ENCODE data around the gene SLC6A6. TPM values are rescaled to one million over a fixed set of nuclear protein-coding genes. Genes with fewer than 3 reads are reported as not detected.

The SLC6A6 gene
- total RNA-seq, 1 donor from 2014 or later: 5.7 TPM

DNA sequence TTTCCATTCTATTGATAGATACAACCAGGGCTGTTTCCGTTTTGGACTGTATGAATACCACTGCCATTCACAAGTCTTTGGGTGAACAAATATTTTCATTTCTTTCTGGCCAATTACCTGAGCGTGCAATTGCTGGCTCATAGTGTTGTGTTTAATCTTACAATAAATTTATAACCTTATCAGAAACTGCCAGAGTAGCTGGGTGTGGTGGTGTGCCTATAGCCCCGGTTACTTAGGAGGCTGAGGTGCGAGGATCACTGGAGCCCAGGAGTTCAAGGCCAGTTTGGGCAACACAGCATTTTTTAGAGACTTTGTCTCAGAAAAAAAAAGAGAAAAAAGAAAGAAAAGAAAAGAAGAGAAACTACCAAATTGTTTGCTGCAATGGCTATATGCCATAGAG lies 5.4 kb upstream of the SLC6A6 start:
- Histone ChIP-seq H3K4me1 (ENCODE audit: control insufficient read depth in 3 of 3, insufficient read depth in 3 of 3, low read length in 3 of 3) (peaks cover 26 to 40% (median 32%) of the 10 kb centered on the region in 3 donors), H3K4me3 (ENCODE audit: low read length in 3 of 3) (no peak overlapping the region), H3K36me3 (ENCODE audit: control insufficient read depth in 3 of 3, insufficient read depth in 3 of 3, low read length in 3 of 3) (no peaks in the 10 kb centered on the region), H3K27me3 (ENCODE audit: control insufficient read depth in 3 of 3, insufficient read depth in 3 of 3, low read length in 3 of 3) (peaks cover 0 to 3% (median 0%) of the 10 kb centered on the region in 3 donors), H3K9me3 (ENCODE audit: control insufficient read depth in 3 of 3, low read length in 3 of 3) (no peaks in the 10 kb centered on the region), H3K9ac (ENCODE audit: low read depth in 1 of 3, low read length in 3 of 3) (no peak overlapping the region), H3K27ac (ENCODE audit: low read depth, low read length) (no peak overlapping the region)

DNA sequence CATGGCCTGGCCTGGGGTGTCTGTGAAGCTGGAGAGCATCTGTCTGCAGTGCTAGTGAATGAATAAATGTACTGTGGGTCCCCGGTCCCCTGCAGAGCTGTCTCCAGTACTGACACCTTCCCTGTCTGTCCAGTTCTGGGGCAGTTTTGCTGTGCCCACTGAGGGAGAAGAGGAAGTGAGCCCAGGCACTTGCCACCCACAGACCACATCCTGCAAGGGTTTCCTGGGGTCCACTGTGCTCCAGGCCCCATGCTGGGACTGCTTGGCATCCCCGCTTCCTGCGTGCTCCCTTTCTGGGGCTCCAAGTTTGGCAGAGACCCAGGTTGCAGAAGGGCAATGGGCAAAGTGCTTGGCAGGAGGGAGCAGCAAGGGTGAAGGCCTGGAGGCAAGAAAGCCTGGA lies 4.9 kb upstream of the SLC6A6 start:
- Histone ChIP-seq H3K4me3 (ENCODE audit: low read length in 3 of 3) (no peak overlapping the region), H3K9me3 (ENCODE audit: control insufficient read depth in 3 of 3, low read length in 3 of 3) (no peaks in the 10 kb centered on the region), H3K27me3 (ENCODE audit: control insufficient read depth in 3 of 3, insufficient read depth in 3 of 3, low read length in 3 of 3) (peaks cover 0 to 3% (median 0%) of the 10 kb centered on the region in 3 donors), H3K4me1 (ENCODE audit: control insufficient read depth in 3 of 3, insufficient read depth in 3 of 3, low read length in 3 of 3) (peaks cover 27 to 37% (median 29%) of the 10 kb centered on the region in 3 donors), H3K36me3 (ENCODE audit: control insufficient read depth in 3 of 3, insufficient read depth in 3 of 3, low read length in 3 of 3) (no peaks in the 10 kb centered on the region), H3K27ac (ENCODE audit: low read depth, low read length) (no peak overlapping the region), H3K9ac (ENCODE audit: low read depth in 1 of 3, low read length in 3 of 3) (no peak overlapping the region)

DNA sequence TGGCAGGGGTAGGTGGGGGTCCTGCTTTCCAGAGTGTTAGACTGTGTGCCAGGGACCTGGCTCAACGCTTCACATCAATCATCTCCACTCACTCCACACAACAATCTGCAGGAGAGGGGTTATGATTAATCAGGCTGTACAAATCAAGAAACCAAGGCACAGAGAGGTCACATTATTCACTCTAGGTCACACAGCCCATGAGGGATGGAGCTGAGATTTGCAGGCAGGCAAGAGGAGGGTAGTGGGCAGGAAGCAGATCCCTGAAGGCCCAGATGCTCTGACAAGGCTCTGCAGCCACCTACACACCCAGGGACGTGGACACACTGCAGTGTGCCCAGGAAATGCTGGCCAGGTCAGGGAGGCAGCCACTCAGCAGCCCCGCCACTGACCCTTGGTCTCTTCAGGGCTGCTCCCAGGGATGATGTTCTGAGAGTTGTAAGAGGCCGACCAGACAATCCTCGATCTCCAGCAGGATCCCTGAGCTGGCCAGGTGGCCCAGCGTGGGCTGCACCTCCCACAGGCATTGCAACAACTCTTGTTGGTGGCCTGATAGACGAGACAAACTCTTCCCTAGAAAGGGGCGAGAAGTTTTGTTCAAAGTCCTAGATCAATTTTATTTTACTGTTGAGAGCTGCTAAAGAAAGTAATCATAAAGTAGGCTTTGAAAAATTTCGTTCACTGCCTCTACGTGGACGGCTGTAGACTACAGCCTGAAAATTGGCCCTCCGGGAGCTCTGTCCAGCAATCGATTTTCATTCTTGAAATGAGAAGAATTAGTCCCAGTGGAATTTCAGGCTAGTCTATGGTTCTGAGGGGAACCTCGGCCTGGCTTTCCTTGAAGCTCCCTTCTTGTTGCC lies 4.2 kb upstream of the SLC6A6 start:
- Histone ChIP-seq H3K9me3 (ENCODE audit: control insufficient read depth in 3 of 3, low read length in 3 of 3) (no peaks in the 10 kb centered on the region), H3K27me3 (ENCODE audit: control insufficient read depth in 3 of 3, insufficient read depth in 3 of 3, low read length in 3 of 3) (peaks cover 0 to 3% (median 0%) of the 10 kb centered on the region in 3 donors), H3K36me3 (ENCODE audit: control insufficient read depth in 3 of 3, insufficient read depth in 3 of 3, low read length in 3 of 3) (no peaks in the 10 kb centered on the region), H3K9ac (ENCODE audit: low read depth in 1 of 3, low read length in 3 of 3) (no peak overlapping the region), H3K4me1 (ENCODE audit: control insufficient read depth in 3 of 3, insufficient read depth in 3 of 3, low read length in 3 of 3) (peaks cover 26 to 34% (median 26%) of the 10 kb centered on the region in 3 donors), H3K4me3 (ENCODE audit: low read length in 3 of 3) (no peak overlapping the region), H3K27ac (ENCODE audit: low read depth, low read length) (no peak overlapping the region)

DNA sequence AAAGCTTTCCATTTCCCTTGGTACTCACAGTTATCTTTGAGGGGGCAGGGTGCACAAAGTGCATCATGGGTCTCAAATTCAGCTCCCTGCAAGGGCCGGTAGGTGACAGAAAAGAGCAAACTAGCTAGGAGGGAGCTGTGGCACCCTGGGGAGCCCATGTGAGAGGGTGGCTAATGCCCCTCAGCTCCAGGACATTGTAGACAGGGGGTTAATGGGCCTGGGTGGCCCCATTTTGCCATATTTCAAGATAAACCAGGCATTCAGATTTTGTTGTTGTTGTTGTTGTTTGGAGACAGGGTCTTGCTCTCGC lies 3.7 kb upstream of the SLC6A6 start:
- Histone ChIP-seq H3K4me3 (ENCODE audit: low read length in 3 of 3) (no peak overlapping the region), H3K27ac (ENCODE audit: low read depth, low read length) (no peak overlapping the region), H3K27me3 (ENCODE audit: control insufficient read depth in 3 of 3, insufficient read depth in 3 of 3, low read length in 3 of 3) (peaks cover 0 to 3% (median 0%) of the 10 kb centered on the region in 3 donors), H3K9ac (ENCODE audit: low read depth in 1 of 3, low read length in 3 of 3) (no peak overlapping the region), H3K4me1 (ENCODE audit: control insufficient read depth in 3 of 3, insufficient read depth in 3 of 3, low read length in 3 of 3) (peaks cover 26 to 34% (median 26%) of the 10 kb centered on the region in 3 donors), H3K9me3 (ENCODE audit: control insufficient read depth in 3 of 3, low read length in 3 of 3) (no peaks in the 10 kb centered on the region), H3K36me3 (ENCODE audit: control insufficient read depth in 3 of 3, insufficient read depth in 3 of 3, low read length in 3 of 3) (no peaks in the 10 kb centered on the region)

DNA sequence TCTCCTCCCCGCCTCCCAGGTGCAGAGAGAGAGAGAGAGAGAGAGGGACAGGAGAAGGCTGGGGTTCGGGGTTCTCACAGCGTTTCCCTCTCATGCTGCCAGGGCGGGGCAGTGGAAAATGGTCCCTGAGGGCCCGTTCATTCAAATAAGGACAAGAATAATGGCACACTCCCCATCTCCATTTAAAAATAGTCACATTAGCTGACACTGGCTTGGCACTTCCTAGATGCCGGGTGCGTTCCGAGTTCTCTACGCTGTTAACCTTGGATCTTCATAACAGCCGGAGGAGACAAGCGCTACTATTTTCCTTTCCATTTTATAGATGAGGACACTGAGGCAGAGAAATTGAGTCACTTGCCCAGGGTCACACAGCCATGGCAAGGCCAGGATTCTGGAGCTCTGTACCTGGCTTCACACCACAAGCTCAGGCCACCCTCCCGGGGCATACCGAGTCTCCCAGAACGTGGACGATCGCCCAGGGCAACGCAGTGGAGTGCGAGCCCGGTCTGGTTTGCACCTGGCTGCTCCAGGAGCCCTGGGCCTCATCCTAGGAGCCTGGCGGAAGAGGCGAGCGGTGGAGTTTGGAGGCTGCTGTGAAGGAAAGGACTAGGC lies 608 bp upstream of the SLC6A6 start:
- H3K9me3 ChIP-seq (ENCODE audit: control insufficient read depth in 3 of 3, low read length in 3 of 3): no peaks in the 10 kb centered on the region
- H3K27me3 ChIP-seq (ENCODE audit: control insufficient read depth in 3 of 3, insufficient read depth in 3 of 3, low read length in 3 of 3): peaks cover 0 to 3% (median 0%) of the 10 kb centered on the region in 3 donors
- H3K4me3 ChIP-seq (ENCODE audit: low read length in 3 of 3): peak overlapping the region; percentile 62 to 86 (median 81)
- peak overlapping the region; percentile 88 to 93 (median 92) for H3K9ac ChIP-seq (ENCODE audit: low read depth in 1 of 3, low read length in 3 of 3)
- H3K27ac ChIP-seq (ENCODE audit: low read depth, low read length): peak overlapping the region; percentile 97
- peaks cover 0 to 5% (median 0%) of the 10 kb centered on the region in 3 donors for H3K36me3 ChIP-seq (ENCODE audit: control insufficient read depth in 3 of 3, insufficient read depth in 3 of 3, low read length in 3 of 3)
- peaks cover 43 to 63% (median 45%) of the 10 kb centered on the region in 3 donors for H3K4me1 ChIP-seq (ENCODE audit: control insufficient read depth in 3 of 3, insufficient read depth in 3 of 3, low read length in 3 of 3)

DNA sequence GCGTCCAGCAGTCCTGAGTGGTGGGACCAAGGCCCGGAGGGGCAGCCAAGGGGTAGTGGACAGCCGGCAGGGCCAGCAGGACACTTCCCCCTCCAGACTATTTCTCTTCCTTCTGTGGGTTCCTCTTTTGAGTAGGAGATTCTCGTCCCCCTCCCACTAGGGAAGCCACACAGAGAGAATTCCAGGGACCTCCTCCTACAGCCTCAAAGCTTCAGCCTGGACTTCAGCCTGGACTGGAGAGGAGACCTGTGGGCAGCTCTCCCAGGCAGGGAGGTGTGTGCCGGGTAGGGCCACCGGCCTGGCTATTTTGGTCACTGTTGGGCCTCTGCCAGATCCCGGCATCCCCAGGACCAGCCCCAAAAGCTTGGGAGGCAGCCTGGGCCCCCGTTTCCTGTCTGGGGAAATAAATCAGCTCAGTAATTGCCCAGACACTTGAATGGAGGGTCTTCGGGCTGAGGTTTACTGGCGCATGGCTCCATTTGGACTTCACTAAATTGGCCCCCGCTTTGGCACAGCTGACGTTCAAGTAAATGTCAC lies 1.3 kb downstream of the SLC6A6 start:
- peaks cover 43 to 64% (median 48%) of the 10 kb centered on the region in 3 donors for H3K4me1 ChIP-seq (ENCODE audit: control insufficient read depth in 3 of 3, insufficient read depth in 3 of 3, low read length in 3 of 3)

DNA sequence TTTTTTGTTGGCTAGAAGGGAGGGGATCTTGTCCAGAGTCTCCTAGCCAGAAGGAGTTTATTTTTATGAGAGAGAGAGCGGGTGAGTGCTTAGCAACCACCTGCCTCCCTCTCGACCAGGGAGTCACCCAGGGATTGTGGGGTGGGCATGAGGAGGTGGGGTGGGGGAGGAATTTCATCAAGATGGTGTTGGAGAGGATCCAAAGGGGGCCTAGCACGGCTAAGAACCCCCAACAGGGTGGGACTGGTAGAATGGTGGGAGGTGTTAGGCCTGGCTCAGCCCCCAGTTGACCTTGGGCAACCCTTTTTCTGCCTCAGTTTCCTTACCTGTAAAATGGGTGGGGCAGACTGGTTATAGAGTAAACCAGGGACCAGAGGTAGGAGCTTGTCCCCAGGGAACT lies 1.8 kb downstream of the SLC6A6 start:
- Histone ChIP-seq H3K9ac (ENCODE audit: low read depth in 1 of 3, low read length in 3 of 3) (peak overlapping the region in 2 of 3 donors; percentile 82 to 97), H3K9me3 (ENCODE audit: control insufficient read depth in 3 of 3, low read length in 3 of 3) (no peaks in the 10 kb centered on the region), H3K4me3 (ENCODE audit: low read length in 3 of 3) (peak overlapping the region; percentile 34 to 99 (median 86)), H3K27ac (ENCODE audit: low read depth, low read length) (peak overlapping the region; percentile 97), H3K36me3 (ENCODE audit: control insufficient read depth in 3 of 3, insufficient read depth in 3 of 3, low read length in 3 of 3) (peaks cover 0 to 5% (median 0%) of the 10 kb centered on the region in 3 donors), H3K4me1 (ENCODE audit: control insufficient read depth in 3 of 3, insufficient read depth in 3 of 3, low read length in 3 of 3) (peaks cover 43 to 68% (median 51%) of the 10 kb centered on the region in 3 donors), H3K27me3 (ENCODE audit: control insufficient read depth in 3 of 3, insufficient read depth in 3 of 3, low read length in 3 of 3) (no peaks in the 10 kb centered on the region)

More for the DNA sequence above, 1.3 kb downstream of the SLC6A6 start:
- H3K4me3 ChIP-seq (ENCODE audit: low read length in 3 of 3): peak overlapping the region; percentile 86 to 99 (median 95)
- H3K9me3 ChIP-seq (ENCODE audit: control insufficient read depth in 3 of 3, low read length in 3 of 3): no peaks in the 10 kb centered on the region
- peaks cover 0 to 5% (median 0%) of the 10 kb centered on the region in 3 donors for H3K36me3 ChIP-seq (ENCODE audit: control insufficient read depth in 3 of 3, insufficient read depth in 3 of 3, low read length in 3 of 3)
- H3K9ac ChIP-seq (ENCODE audit: low read depth in 1 of 3, low read length in 3 of 3): peak overlapping the region; percentile 77 to 97 (median 82)
- H3K27me3 ChIP-seq (ENCODE audit: control insufficient read depth in 3 of 3, insufficient read depth in 3 of 3, low read length in 3 of 3): no peaks in the 10 kb centered on the region
- H3K27ac ChIP-seq (ENCODE audit: low read depth, low read length): peak overlapping the region; percentile 97

DNA sequence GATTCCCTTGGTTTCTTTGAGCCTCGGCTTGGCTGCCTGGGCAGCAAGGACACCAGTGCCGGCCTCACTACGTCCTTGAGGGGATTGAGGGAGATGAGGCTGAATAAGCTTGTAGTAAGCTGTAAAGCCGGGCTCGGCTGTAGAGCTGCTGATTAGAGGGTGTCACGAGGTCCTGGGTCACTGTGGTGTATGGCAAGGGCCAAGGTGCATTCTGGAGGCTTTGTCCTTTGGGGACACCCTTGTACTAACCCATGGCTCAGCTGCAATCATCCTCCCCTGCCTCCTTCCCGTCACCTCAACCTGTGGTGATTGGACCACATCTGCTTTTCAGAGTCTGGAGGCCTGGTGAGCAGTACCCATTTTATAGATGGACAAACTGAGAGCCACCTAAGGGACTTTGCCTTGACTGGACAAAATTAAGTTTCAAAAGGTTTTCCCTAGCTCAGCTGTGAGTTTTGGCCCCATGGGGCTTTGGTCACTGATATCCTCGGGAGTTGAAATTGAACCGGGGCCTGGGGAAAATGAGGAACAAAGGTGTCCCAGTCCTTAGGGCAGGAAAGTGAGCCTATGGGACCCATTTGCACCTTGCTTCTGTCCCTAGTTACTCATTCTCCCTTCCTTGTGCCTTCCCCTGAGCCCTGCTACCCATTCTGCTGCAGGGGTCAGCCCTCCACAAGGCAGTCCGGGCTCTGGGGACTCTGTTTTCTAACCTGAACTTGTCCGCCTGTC lies 2.4 kb downstream of the SLC6A6 start:
- H3K9me3 ChIP-seq (ENCODE audit: control insufficient read depth in 3 of 3, low read length in 3 of 3): no peaks in the 10 kb centered on the region
- peak overlapping the region; percentile 97 for H3K27ac ChIP-seq (ENCODE audit: low read depth, low read length)
- peaks cover 43 to 72% (median 56%) of the 10 kb centered on the region in 3 donors for H3K4me1 ChIP-seq (ENCODE audit: control insufficient read depth in 3 of 3, insufficient read depth in 3 of 3, low read length in 3 of 3)
- H3K4me3 ChIP-seq (ENCODE audit: low read length in 3 of 3): peak overlapping the region; percentile 34 to 99 (median 86)
- H3K27me3 ChIP-seq (ENCODE audit: control insufficient read depth in 3 of 3, insufficient read depth in 3 of 3, low read length in 3 of 3): no peaks in the 10 kb centered on the region
- peaks cover 0 to 5% (median 0%) of the 10 kb centered on the region in 3 donors for H3K36me3 ChIP-seq (ENCODE audit: control insufficient read depth in 3 of 3, insufficient read depth in 3 of 3, low read length in 3 of 3)
- peak overlapping the region in 1 of 3 donors; percentile 97 for H3K9ac ChIP-seq (ENCODE audit: low read depth in 1 of 3, low read length in 3 of 3)

DNA sequence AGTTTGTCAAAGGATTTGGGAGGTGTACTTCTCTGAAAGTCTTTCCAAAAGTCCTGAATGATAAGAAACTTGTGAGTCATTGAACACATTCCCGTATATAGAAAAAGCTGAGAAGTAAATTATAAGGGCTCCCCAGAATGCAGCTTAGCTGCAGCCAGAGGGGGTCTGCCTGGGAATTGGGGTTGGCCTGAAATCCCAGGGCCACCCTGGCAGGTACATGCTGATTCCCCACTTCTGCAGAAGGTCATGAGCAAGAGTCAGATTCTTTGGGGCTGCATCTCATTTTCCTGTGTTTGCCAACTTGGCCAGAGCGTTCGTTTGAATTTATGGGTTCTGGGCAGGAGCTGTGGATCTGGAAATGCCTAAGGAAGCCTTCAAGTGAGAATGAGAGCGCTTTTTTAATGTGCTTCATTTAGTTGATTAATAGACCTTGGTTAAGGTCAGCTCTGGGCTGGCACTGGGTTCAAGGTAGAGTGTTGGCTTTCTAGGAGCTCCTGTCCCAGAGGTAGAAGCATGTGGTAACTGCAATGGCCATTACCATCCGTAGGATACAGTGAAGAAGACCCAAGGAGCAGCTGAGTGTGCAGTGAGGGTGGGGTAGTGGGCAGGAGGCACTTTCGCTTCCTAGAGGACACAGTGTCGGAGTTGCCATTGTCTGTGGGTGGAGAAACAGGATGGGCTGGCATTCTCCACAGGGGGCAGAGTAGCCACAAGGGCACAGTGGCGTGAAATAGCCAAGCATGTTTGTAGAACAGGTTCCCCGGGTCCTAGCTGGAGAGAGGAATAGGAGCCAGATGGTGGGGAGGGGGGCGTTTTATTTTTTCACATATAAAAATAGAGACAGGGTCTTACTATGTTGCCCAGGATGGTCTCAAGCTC lies 3.2 kb downstream of the SLC6A6 start:
- peak overlapping the region; percentile 1 for H3K27ac ChIP-seq (ENCODE audit: low read depth, low read length)

More for the DNA sequence above, 3.2 kb downstream of the SLC6A6 start:
- Histone ChIP-seq H3K9me3 (ENCODE audit: control insufficient read depth in 3 of 3, low read length in 3 of 3) (no peaks in the 10 kb centered on the region), H3K4me3 (ENCODE audit: low read length in 3 of 3) (no peak overlapping the region), H3K36me3 (ENCODE audit: control insufficient read depth in 3 of 3, insufficient read depth in 3 of 3, low read length in 3 of 3) (peaks cover 0 to 6% (median 0%) of the 10 kb centered on the region in 3 donors), H3K27me3 (ENCODE audit: control insufficient read depth in 3 of 3, insufficient read depth in 3 of 3, low read length in 3 of 3) (no peaks in the 10 kb centered on the region), H3K4me1 (ENCODE audit: control insufficient read depth in 3 of 3, insufficient read depth in 3 of 3, low read length in 3 of 3) (peaks cover 46 to 76% (median 61%) of the 10 kb centered on the region in 3 donors), H3K9ac (ENCODE audit: low read depth in 1 of 3, low read length in 3 of 3) (peak overlapping the region in 2 of 3 donors; percentile 44 to 97)

Data from skeletal muscle tissue (tissue), 4 donors.